PC-9 (cell line): ENCODE results near the gene P4HA2. TPM values are rescaled to one million over a fixed set of nuclear protein-coding genes. Genes with fewer than 3 reads are reported as not detected.

ENCODE experiments used
- BruUV-seq: library from RNA; stranded (reverse); fragments of 400-500 nt; replicated peaks from 2 replicates; lab custom pipeline; 2021; lab: Mats Ljungman, UMichigan
- CTCF ChIA-PET: fragments of 300-600 bp; sonication (Branson Sonifier 250); formaldehyde crosslinking; loops from one replicate; lab custom pipeline; 2022; ENCODE audit warnings: antibody characterized with exemption; lab: Charles Lee
- POLR2A ChIA-PET: fragments of 300-600 bp; sonication (Branson Sonifier 250); formaldehyde crosslinking; loops from one replicate; lab custom pipeline; 2022; ENCODE audit warnings: antibody characterized with exemption; ENCODE audit not compliant: unreplicated experiment; lab: Charles Lee
- DNase-seq, 2 experiments: peaks; one replicate each; pipeline versions ENCODE4 v3.0.0 to v3.0.0-alpha.2; 2015 to 2022; ENCODE audit warnings: mixed read lengths in 1 of 2
- H2AFZ ChIP-seq: fragments of 200-600 bp; sonication (generic); 2 replicates; pipeline ENCODE4 v1.8.1; 2017; ENCODE audit warnings: antibody characterized with exemption
- H3F3A ChIP-seq: fragments of 200-600 bp; sonication (generic); 2 replicates; pipeline ENCODE4 v1.8.1; 2017; ENCODE audit warnings: antibody characterized with exemption, mild to moderate bottlenecking, low read depth; ENCODE audit not compliant: insufficient read depth
- H3K27ac ChIP-seq: fragments of 200-600 bp; sonication (generic); 2 replicates; pipeline ENCODE4 v1.6.1; 2016; ENCODE audit warnings: mixed run types
- H3K27me3 ChIP-seq: fragments of 200-600 bp; sonication (generic); 2 replicates; pipeline ENCODE4 v1.6.1; 2016; ENCODE audit warnings: low read depth, mixed run types; ENCODE audit not compliant: insufficient read depth
- H3K36me3 ChIP-seq: fragments of 200-600 bp; sonication (generic); 2 replicates; pipeline ENCODE4 v1.6.1; 2016; ENCODE audit warnings: low read depth, mixed run types
- H3K4me1 ChIP-seq: fragments of 200-600 bp; sonication (generic); replicated peaks from 2 replicates; pipeline ENCODE4 v1.6.1; 2016; ENCODE audit warnings: mixed run types; ENCODE audit not compliant: insufficient read depth
- H3K4me2 ChIP-seq: fragments of 200-600 bp; sonication (generic); 2 replicates; pipeline ENCODE4 v1.6.1; 2017; ENCODE audit warnings: mixed run types
- H3K4me3 ChIP-seq: fragments of 200-600 bp; sonication (generic); 2 replicates; pipeline ENCODE4 v1.6.1; 2016; ENCODE audit warnings: mixed run types
- H3K79me2 ChIP-seq: fragments of 200-600 bp; sonication (generic); 2 replicates; pipeline ENCODE4 v1.6.1; 2017; ENCODE audit warnings: low read depth, mixed run types
- H3K9me2 ChIP-seq: fragments of 200-600 bp; sonication (generic); 2 replicates; pipeline ENCODE4 v1.8.1; 2017; ENCODE audit warnings: mild to moderate bottlenecking; ENCODE audit not compliant: insufficient read depth
- H3K9me3 ChIP-seq: fragments of 200-600 bp; sonication (generic); 2 replicates; pipeline ENCODE4 v1.8.1; 2016; ENCODE audit warnings: low read depth; ENCODE audit not compliant: insufficient read depth
- H4K20me1 ChIP-seq: fragments of 200-600 bp; sonication (generic); 2 replicates; pipeline ENCODE4 v1.8.1; 2017; ENCODE audit not compliant: insufficient read depth
- EZH2 ChIP-seq: fragments of 200-600 bp; sonication (generic); IDR thresholded peaks from 2 replicates; pipeline ENCODE4 v1.8.0; 2017; ENCODE audit warnings: antibody characterized with exemption, low read depth
- intact Hi-C: fragments of 100-400 bp; cut with micrococcal nuclease; formaldehyde crosslinking; loops from one replicate; pipeline ENCODE4 v1.10.0; 2022; ENCODE audit not compliant: unreplicated experiment
- total RNA-seq: library from RNA; stranded (reverse); gene quantifications from 2 replicates; pipeline ENCODE4 v1.2.3, GENCODE V29; 2021
- TF ChIP-seq, protein P1 (sequence below): fragments of 200-600 bp; sonication (generic); conservative IDR thresholded peaks from 2 replicates; pipeline ENCODE4 v1.6.1; 2017; ENCODE audit warnings: mixed run types, antibody characterized with exemption, mild to moderate bottlenecking, moderate library complexity

The P4HA2 gene
- total RNA-seq, 1 experiment from 2014 or later: 21.7 TPM

DNA sequence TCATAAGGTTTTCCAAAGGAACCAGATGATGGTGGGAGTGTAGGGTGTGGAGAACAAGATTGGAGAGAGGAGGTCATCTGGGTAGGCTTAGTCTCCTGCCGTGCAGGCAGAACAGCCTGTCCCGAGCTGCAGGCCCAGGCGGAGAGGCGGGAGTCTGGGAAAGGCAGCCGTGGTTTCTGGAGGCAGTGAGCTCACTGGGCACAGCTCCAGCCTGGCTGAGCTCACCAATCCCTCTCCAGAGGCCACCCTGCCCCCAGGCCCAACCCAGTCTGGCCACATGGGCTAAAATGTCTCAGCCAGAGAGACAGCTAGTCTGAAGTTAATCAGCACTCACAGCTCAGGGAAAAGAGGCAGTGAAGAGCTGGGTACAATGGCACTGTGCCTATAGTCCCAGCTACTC is 12.3 kb downstream of the P4HA2 start:
- no TSS peak for BruUV-seq
- Histone ChIP-seq H3K79me2 (no peaks in the 10 kb centered on the region), H4K20me1 (no peaks in the 10 kb centered on the region), H3K27me3 (no peaks in the 10 kb centered on the region), H2AFZ (no peak overlapping the region), H3K4me1 (no peaks in the 10 kb centered on the region), H3K36me3 (no peaks in the 10 kb centered on the region), H3K4me3 (no peak overlapping the region), H3F3A (no peaks in the 10 kb centered on the region), H3K27ac (no peak overlapping the region), H3K9me2 (no peaks in the 10 kb centered on the region), H3K9me3 (no peaks in the 10 kb centered on the region), H3K4me2 (no peak overlapping the region)
- TF ChIP-seq, protein P1, sequence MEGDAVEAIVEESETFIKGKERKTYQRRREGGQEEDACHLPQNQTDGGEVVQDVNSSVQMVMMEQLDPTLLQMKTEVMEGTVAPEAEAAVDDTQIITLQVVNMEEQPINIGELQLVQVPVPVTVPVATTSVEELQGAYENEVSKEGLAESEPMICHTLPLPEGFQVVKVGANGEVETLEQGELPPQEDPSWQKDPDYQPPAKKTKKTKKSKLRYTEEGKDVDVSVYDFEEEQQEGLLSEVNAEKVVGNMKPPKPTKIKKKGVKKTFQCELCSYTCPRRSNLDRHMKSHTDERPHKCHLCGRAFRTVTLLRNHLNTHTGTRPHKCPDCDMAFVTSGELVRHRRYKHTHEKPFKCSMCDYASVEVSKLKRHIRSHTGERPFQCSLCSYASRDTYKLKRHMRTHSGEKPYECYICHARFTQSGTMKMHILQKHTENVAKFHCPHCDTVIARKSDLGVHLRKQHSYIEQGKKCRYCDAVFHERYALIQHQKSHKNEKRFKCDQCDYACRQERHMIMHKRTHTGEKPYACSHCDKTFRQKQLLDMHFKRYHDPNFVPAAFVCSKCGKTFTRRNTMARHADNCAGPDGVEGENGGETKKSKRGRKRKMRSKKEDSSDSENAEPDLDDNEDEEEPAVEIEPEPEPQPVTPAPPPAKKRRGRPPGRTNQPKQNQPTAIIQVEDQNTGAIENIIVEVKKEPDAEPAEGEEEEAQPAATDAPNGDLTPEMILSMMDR: no peak
- TF ChIP-seq EZH2: no peak
- peak; percentile 67 to 85 for DNase-seq
- intact Hi-C loops: loop anchor here (1.0 kb wide), 1 partner anchor 12 kb away; the partner anchor contains the start of gene P4HA2
- POLR2A ChIA-PET: interaction anchor here (0.6 to 1.0 kb wide), 2 partner anchors 12 to 79 kb away, joined by 3 to 12 read pairs; partner anchors contain the start of genes P4HA2 and SLC22A4
- CTCF ChIA-PET: interaction anchor here (0.7 to 1.4 kb wide), 2 partner anchors 23 to 330 kb away, joined by 5 to 35 read pairs; no protein-coding TSS in a partner anchor

- no peak overlapping the region for H3K4me2 ChIP-seq
- no peaks in the 10 kb centered on the region for H3K4me1 ChIP-seq
- H3K9me3 ChIP-seq: no peaks in the 10 kb centered on the region
- no peak for TF ChIP-seq EZH2
- TF ChIP-seq, protein P1: no peak
- ChIA-PET CTCF (interaction anchor here (0.6 kb wide), 1 partner anchor 11 kb away, joined by 3 read pairs; no protein-coding TSS in a partner anchor), POLR2A (interaction anchor here (0.7 kb wide), 2 partner anchors 12 to 151 kb away, joined by 3 read pairs; no protein-coding TSS in a partner anchor)
- H2AFZ ChIP-seq: no peak overlapping the region
- no TSS peak for BruUV-seq
- H4K20me1 ChIP-seq: no peaks in the 10 kb centered on the region
- H3K9me2 ChIP-seq: no peaks in the 10 kb centered on the region
- DNase-seq: peak in 1 of 2 experiments; percentile 5
- intact Hi-C loops: no loop called here
- H3K27ac ChIP-seq: no peak overlapping the region
- no peak overlapping the region for H3K4me3 ChIP-seq
- no peaks in the 10 kb centered on the region for H3F3A ChIP-seq
- H3K79me2 ChIP-seq: no peaks in the 10 kb centered on the region
- no peaks in the 10 kb centered on the region for H3K27me3 ChIP-seq
- H3K36me3 ChIP-seq: no peaks in the 10 kb centered on the region
Observed at GRCh38 chr5:132214491-132214890, 13.2 kb downstream of the P4HA2 start.

GRCh38 chr5:132213666-132214065 is 14.0 kb downstream of the P4HA2 start:
- no peak for DNase-seq
- no peak overlapping the region for H3K27ac ChIP-seq
- TF ChIP-seq, protein P1: no peak
- TF ChIP-seq EZH2: no peak
- no peaks in the 10 kb centered on the region for H3K27me3 ChIP-seq
- no peaks in the 10 kb centered on the region for H3F3A ChIP-seq
- H3K9me2 ChIP-seq: no peaks in the 10 kb centered on the region
- no peak overlapping the region for H2AFZ ChIP-seq
- H3K4me2 ChIP-seq: no peak overlapping the region
- ChIA-PET POLR2A (no interaction called here), CTCF (no interaction called here)
- H3K36me3 ChIP-seq: no peaks in the 10 kb centered on the region
- intact Hi-C loops: no loop called here
- no TSS peak for BruUV-seq
- no peaks in the 10 kb centered on the region for H3K4me1 ChIP-seq
- no peak overlapping the region for H3K4me3 ChIP-seq
- H4K20me1 ChIP-seq: no peaks in the 10 kb centered on the region
- H3K79me2 ChIP-seq: no peaks in the 10 kb centered on the region
- no peaks in the 10 kb centered on the region for H3K9me3 ChIP-seq
